Measurements from ENCODE around the gene KCNG4.

Gene KCNG4, protein sequence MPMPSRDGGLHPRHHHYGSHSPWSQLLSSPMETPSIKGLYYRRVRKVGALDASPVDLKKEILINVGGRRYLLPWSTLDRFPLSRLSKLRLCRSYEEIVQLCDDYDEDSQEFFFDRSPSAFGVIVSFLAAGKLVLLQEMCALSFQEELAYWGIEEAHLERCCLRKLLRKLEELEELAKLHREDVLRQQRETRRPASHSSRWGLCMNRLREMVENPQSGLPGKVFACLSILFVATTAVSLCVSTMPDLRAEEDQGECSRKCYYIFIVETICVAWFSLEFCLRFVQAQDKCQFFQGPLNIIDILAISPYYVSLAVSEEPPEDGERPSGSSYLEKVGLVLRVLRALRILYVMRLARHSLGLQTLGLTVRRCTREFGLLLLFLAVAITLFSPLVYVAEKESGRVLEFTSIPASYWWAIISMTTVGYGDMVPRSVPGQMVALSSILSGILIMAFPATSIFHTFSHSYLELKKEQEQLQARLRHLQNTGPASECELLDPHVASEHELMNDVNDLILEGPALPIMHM

GRCh38 chr16:84239909-84240308, at the start of gene KCNG4:
KCNG4 (minus strand) TSS chr16:84240012; CDS start chr16:84237485, 2,527 bp downstream.
- no peak for DNase-seq

- no peak for DNase-seq
Measured at GRCh38 chr16:84288902-84289301, 49.1 kb upstream of the KCNG4 start.

GRCh38 chr16:84286578-84287240, 46.9 kb upstream of the KCNG4 start:
- no peak for DNase-seq

DNA sequence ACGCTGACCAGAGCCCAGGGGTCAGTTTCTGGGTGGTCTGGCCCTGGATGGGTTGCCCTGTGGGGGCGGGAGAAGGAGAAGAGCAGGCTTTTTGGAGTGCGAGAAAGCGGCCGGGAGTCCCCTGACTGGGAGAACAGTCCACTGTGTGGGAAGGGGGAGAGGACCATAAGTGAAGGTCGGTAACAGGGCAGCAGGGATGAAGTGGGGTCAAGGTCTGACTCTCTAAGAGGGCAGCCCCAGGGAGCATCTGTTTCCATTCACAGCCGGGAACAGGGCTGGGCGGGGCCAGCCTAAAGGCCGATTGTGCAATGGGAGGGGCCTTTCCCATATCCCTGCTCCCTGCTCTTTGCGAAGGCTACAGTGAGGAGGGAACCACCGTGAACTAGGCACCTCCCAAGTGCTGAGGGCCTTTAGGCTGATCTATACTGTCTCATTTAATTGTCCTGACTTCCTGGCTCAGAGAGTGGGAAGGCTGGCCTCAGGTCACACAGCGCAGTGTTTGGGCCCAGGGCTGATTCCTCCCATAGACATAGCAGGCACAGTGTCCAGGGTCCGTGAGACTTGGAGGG, 44.4 kb upstream of the KCNG4 start:
- DNase-seq = no peak

GRCh38 chr16:84283314-84284153, 43.7 kb upstream of the KCNG4 start:
- DNase-seq = no peak

DNA sequence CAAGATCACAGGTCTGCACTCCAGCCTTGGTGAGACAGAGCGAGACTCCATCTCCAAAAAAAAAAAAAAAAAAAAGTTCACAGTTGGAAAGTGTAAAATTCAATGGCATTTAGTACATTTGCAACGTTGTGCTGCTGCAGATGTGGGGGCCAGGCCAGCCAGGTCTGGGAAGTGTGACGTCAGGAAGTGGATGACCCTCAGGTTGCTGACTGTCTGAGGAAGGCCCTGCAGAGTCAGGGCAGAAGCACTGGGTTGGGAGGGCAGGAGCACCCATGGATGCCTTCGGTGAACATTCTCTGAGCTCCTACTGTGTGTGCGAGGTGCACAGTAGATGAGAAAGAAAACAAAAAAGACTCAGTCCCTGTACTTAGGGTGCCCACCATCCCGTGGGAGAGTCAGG, 42.7 kb upstream of the KCNG4 start:
- no peak for DNase-seq

DNA sequence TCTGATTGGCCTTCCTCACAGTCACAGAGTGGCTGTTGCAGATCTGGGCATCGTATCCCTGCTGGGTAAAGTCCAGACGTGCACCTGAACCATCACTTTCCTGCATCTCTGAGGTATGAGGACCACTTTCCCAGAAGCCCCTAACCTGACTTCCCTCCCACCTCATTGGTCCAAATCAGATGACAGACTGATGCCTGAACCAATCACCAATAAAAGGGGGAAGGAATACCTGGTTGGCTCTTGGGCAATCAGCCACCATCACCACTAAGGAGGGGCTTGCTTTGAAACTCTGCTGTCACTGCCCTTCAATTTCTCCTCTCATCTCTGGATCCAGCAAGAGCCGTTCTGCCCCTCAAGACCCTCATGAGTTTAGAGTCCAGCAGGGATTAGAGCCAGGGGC, 41.3 kb upstream of the KCNG4 start:
- no peak for DNase-seq

DNA sequence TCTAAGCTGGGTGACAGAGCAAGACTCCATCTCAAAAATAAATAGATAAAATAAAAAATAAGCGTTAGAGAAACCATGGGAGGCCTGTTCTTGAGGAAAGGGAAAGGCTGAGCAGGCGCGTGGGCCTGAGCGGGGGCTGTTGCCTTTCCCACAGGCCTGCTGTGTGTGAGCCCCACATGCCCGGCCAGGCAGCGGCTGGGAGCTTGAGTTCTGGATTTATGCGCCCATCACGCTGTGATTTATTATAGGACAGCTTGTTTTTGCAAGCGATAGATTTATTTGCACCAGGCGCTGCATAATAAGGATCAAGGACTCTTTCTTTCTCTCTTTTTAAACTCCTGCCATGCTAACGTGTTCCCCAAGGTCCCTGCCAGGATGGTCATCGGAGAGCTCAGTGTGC, 40.1 kb upstream of the KCNG4 start:
- no peak for DNase-seq

DNA sequence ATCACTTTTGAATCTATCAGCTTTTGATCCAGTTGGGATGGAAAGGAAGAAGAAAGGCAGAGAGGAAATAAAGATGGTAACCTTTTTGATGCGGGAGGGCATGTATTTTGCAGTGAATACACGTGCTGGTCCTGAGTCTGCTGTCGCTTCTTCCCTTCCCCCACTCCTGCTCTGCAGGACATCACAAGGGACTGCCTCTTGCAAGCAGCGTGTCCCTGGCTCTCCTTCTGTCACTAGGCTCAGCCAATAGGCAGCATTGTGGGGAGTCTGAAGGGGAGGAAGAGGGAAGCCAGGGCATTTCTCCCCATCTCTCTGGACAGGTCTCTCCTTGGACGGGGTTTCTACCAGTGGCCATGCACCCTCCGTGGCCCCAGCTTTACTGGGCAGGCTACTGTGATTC, 39.2 kb upstream of the KCNG4 start:
- DNase-seq = no peak

DNA sequence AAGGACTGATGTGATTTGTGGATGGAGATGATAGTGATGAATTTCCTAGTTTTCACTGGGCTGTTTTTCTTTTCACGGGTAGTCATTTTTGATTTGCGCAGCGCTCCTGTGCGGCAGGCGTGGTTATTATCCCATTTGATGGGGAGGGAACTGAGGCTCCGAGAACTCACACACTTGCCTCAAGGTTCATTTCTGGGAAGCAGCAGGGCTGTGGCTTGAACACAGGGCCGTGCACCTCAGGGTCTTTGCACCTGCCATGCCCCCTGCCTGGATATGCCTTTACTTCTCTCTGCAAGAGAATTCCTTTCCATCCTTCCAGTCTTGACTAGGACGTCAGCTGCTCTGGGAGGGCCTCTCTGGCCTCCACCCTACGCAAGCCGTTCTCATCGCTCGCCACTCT, 38.5 kb upstream of the KCNG4 start:
- no peak for DNase-seq

DNA sequence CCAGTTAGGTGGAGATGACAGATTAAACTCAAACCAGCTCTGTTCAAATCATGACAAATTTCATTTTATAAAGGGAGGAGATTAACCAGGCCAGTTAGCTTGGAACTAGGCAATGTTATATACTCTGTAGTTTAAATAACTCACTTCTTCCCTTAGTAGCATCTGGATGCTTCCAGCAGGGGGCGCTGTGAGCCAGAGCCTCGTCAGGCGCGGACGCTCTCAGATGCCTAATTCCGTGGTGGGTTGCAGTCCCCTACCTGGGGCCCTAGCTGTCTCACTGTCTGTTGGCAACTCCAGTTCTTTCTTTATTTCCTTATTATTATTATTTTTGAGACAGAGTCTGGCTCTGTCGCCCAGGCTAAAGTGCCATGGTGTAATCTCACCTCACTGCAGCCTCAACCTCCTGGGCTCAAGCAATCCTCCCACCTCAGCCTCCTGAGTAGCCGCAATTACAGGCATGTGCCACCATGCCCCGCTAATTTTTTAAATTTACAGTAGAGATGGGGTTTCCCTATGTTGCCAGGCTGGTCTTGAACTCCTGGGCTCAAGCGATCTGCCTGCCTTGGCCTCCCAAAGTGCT, 37.5 kb upstream of the KCNG4 start:
- DNase-seq = peak; percentile 4

GRCh38 chr16:84275585-84276151, 35.9 kb upstream of the KCNG4 start:
- no peak for DNase-seq

GRCh38 chr16:84274515-84274914, 34.7 kb upstream of the KCNG4 start:
- no peak for DNase-seq

DNA sequence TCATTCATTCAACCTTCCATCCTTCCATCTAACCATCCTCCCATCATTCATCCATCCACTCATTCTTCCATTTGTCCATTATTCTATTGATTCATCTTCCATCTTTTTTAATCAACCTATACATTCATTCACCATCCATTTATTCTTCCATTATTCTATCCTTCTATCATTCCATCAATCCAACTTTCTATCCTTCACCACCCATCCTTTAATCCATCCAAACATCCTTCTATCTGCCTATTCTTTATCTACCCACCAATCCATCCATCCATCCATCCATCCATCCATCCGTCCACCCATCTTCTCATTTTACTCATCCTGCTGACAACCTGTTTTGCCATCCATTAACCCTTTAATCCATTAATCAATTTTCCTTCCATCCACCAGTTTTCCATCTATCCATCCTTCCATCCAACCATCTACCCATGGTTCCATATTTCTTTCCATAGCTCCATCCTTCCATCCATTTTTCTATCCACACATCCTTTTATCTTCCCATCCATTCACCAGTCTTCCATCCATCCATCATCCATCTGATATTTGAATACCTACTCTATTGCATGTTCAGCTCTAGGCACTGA, 33.0 kb upstream of the KCNG4 start:
- no peak for DNase-seq

DNA sequence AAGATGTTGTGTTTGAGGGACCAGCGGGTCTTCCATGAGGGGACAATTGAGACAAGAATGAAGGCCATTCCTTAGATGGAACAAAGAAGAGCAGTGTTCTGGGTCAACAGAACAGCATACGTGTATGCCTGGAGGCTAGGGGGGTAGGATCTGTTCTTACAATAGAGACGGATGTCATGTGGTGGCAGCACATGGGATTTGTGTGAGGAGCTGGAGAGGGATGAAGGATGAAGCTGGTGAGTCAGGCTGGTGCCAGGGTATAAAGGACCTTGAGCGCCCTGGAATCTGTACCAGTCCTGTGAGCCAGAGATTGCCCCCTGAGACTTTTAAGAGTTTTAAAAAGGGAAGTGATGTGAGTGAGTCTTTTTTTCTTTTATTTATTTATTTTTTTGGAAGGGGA, 32.1 kb upstream of the KCNG4 start:
- no peak for DNase-seq

GRCh38 chr16:84271037-84271436, 31.2 kb upstream of the KCNG4 start:
- DNase-seq = no peak

DNA sequence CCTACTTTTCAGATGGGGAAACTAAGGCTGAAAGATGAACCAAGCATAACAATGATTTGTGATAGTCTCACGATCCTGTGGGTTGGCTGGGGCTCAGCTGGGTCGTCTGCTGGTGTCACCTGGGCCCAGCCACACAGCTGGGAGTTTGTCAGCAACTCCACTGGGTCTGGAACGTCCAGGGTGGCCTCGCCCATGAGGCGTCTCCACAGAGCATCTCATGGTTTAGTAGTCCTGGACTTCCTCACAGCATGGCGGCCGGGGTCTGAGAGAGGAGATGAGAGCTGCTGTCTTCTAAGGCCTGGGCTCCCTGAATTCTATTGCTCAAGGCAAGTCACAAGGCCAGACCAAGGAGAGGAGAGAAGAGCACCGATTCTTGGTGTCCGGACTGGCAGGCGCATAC, 30.7 kb upstream of the KCNG4 start:
- DNase-seq = no peak

GRCh38 chr16:84270071-84270470, 30.3 kb upstream of the KCNG4 start:
- no peak for DNase-seq

- no peak for DNase-seq
Measured at GRCh38 chr16:84268291-84269040, 28.7 kb upstream of the KCNG4 start.

GRCh38 chr16:84267380-84267779, 27.6 kb upstream of the KCNG4 start:
- no peak for DNase-seq

DNA sequence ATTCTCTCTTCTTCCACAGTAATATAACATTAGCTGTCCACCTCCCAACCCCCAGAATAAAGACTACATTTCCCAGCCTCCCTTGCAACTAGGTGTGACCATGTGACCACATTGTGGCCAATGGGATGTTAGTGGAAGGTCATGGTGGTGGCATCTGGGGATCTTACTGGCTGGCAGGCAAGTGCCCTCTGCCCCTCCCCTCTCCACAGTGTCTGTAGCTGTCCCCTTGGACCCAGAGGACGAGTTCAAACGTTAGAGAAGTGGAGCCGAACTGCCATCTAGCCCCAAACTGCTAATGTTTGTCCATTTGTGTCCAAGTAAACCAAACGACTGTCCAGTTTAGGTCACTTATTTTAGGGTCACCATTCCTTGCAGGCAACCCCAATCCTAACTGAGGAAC, 26.6 kb upstream of the KCNG4 start:
- DNase-seq = no peak
